Stimulated activated CD4-positive, alpha-beta T cell treated with anti-CD3 and anti-CD28 coated beads, Interleukin-4, amount 100 ng/mL, for 48 hours (primary cell): ENCODE data around the gene GFOD1.
A peak's percentile ranks its signal among the peaks of the same experiment; 100 is the strongest.

ENCODE experiments used
- DNase-seq, 2 donors: peaks; one replicate each; pipeline ENCODE4 v3.0.0-alpha.2; 2020; ENCODE audit warnings: low read depth in 2 of 2

The GFOD1 gene

DNA sequence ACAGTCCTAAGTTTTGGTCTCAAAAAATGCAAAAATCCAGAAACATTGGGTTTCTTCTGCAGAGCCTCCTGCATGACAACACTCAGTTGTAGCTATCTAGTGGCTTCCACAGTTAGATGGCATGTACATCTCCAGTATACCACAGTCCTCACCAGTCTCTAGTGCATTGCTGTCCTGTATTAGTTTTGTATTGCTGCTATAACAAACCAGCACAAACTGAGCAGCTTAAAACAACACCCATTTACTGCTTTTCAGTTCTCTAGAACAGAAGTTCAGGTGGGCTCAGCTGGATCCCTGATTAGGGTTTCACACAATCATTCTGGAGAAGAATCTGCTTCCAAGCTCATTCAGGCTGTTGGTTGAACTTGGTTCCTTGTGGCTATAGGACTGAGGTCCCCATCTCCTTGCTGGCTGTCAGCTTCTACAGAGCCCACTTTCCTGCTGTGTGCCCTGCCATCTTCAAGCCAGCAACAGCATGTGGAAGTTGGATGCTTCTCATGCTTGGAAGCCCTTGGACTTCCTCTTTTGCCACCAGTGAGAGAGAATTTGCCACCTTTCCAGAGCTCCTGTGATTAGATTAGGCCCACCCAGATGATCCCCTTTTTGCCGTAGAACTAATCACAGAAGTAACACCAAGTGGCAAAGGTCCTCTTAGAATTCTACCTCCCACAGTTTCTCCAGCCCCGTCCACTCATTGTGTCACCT is 110.2 kb downstream of the GFOD1 start:
- DNase-seq = no peak

GRCh38 chr6:13375360-13375878 is 112.0 kb downstream of the GFOD1 start:
- DNase-seq = peak; percentile 33 to 41

- no peak for DNase-seq
These were observed 113.5 kb downstream of the GFOD1 start for GRCh38 chr6:13373919-13374318.

DNA sequence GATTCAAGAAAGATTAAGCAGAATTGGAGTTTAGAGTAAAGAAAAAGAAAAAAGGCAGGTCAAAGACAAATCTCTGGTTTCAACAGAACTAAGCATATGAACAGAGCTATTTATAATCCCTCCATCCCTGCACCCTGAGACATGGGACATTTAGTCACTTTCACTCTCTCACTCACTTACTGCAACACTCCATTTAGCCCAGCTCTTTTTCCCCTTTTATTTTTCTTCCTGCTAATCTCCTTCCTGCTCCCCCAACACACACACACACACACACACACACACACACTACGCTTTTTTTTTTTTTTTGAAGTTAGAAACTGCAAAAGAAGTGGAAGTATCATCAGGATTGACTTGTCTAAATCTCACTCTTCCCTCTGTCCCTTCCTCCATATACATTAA is 113.9 kb downstream of the GFOD1 start:
- no peak for DNase-seq

- DNase-seq = no peak
These were observed 114.5 kb downstream of the GFOD1 start for GRCh38 chr6:13372688-13373487.

DNA sequence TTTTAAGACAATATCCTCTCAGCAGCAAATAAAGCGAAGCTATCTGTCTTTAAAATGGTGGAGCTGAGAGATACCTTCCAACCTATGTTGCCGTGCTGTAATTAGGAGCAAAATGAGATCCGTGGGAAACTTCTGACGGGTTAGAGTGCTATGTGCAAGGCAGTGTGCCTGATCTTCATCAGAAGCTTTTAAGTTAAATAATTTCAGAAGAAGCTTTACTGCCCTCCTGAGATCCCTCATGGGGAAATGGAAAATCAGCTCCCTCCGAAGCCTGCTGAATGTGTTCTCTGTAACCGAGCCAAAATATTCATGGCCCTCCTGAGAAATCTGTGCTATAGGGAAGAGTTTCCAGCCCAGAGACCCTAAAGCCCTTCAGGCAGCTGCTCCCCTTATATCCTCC is 115.3 kb downstream of the GFOD1 start:
- DNase-seq = no peak

DNA sequence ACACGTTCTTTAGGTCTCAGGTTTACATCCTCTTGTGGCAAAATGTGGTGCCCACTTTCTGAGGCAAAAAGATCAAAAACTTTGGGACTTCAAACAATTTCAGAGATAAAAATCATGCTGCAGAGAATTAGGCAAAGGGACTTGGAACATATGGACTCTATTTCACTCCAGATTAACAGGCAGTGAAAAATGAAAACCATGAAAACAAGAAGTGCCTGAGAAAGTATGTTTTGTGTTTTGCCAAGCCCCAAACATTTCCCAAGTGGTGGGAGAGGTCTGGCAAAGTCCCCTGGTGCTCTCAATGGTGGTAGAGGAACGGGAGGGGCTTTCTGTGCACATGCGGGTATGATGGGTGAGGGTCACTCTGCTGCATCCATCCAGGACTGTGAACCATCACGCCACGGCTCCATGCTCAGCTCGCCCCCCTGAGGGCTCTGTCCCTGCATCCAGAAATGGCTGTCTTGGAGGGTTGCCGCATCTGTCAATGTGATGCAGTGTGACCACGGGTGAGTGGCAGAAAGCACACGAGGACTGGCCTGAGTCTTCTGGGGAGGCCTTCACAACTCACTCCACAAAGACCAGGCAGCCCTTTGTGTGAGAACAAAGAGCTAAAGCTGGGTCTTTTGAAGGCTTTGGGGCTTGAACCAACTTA is 115.9 kb downstream of the GFOD1 start:
- DNase-seq = no peak

- no peak for DNase-seq
These were observed 116.8 kb downstream of the GFOD1 start for GRCh38 chr6:13370623-13371022.

DNA sequence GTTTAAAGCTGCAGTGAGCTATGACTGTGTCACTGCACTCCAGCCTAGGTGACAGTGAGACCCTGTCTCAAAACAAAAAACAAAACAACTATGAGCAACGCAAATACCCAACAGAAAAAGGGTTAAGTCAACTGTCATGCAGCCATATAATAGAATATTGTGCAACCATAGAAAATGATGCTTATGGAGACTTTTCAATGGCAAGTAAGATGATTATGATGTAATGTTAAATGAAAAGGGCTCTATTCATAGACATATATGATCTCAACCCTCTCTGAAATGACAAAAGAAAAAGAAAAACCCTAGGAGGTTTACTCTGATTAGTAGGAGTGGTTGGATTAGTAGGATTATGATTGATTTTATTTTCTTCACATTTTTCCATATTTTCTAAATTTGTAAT is 117.8 kb downstream of the GFOD1 start:
- no peak for DNase-seq

GRCh38 chr6:13368731-13369115 is 118.7 kb downstream of the GFOD1 start:
- DNase-seq = no peak

- no peak for DNase-seq
These were observed 119.2 kb downstream of the GFOD1 start for GRCh38 chr6:13368079-13368730.

- DNase-seq = no peak
These were observed 120.0 kb downstream of the GFOD1 start for GRCh38 chr6:13367396-13367795.

GRCh38 chr6:13365320-13365719 is 122.1 kb downstream of the GFOD1 start:
- DNase-seq = no peak

- no peak for DNase-seq
These were observed 122.6 kb downstream of the GFOD1 start for GRCh38 chr6:13364842-13365241.

DNA sequence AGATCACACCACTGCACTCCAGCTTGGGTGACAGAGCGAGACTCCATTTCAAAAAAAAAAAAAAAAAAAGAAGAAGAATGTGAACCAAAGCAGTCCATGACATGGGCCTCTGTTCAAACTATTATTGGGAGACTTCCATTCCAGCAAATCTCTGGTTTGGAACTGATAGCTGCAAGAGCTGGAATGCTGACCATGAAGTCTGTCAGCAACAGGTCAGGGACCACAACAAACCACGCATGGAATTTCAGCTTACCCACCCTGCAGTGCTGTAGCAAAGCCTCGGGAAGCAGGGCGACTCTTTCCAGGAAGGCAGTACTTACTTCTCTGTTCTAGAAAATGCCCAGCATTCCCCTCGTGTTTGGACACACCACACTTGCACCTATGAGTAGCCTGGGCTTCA is 125.0 kb downstream of the GFOD1 start:
- DNase-seq = no peak

- DNase-seq = no peak
These were observed 126.5 kb downstream of the GFOD1 start for GRCh38 chr6:13360671-13361540.

DNA sequence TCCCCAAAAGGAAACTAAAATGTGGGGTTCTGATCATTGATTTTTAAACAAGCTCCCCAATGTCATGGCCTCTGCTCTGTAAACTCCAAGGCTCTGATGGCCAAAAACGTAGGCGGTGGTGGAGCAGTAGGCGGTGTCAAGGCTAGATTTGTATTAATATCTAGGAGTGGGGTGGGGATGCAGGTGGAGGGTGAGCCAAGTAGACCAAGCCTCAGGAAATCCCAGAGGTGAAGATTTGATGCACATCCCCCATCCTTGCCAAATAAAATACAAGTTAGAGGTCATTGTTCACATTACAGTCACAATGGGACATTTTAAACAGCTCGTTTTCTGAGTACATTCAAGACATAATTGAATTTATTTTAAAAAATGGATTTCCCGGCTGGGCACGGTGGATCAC is 128.1 kb downstream of the GFOD1 start:
- no peak for DNase-seq

DNA sequence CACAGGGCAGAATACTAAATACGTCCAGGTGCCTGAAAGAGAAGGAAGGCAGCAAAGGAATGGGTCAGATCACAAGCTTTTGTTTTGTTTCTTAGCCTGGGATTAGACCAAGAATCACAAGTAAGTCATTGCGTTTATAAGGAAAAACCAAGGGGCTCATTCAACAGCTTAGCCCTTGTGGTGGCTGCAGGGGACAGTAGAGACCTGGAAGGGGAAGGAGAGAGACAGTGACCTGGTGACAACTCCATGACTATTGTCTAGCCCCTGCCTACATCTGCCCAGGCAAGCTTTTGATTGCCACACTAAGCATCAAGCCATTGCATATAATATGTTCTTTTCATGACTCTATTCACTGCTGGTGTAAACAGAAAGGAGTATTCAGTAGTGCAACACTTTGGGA is 128.9 kb downstream of the GFOD1 start:
- no peak for DNase-seq

GRCh38 chr6:13357551-13358075 is 129.8 kb downstream of the GFOD1 start:
- DNase-seq = no peak

GRCh38 chr6:13355999-13356785 is 131.2 kb downstream of the GFOD1 start:
- DNase-seq = no peak
